Neural cell (in vitro differentiated cells): ENCODE data around the gene SPECC1. TPM values are rescaled to one million over a fixed set of nuclear protein-coding genes. Genes with fewer than 3 reads are reported as not detected.

Experiments used
- H2AFZ ChIP-seq: fragments of 200-600, 300-800 bp; sonication (generic), shearing (Covaris generic); 2 replicates; pipeline ENCODE4 v1.6.0; 2014; ENCODE audit warnings: low read depth, mild to moderate bottlenecking, antibody characterized with exemption, low read length, moderate library complexity
- H3F3A ChIP-seq: fragments of 200-600 bp; shearing (Covaris generic); 2 replicates; pipeline ENCODE4 v1.6.1; 2016; ENCODE audit warnings: mild to moderate bottlenecking, moderate library complexity, mixed read lengths, antibody characterized with exemption, low read length; ENCODE audit not compliant: insufficient read depth, poor library complexity, severe bottlenecking
- H3K27ac ChIP-seq: fragments of 200-600, 300-800 bp; sonication (generic), shearing (Covaris generic); 2 replicates; pipeline ENCODE4 v1.5.1; 2014; ENCODE audit warnings: mild to moderate bottlenecking, low read length, moderate library complexity
- H3K27me3 ChIP-seq: fragments of 300-800, 200-600 bp; sonication (generic), shearing (Covaris generic); 2 replicates; pipeline ENCODE4 v1.6.0; 2014; ENCODE audit warnings: mild to moderate bottlenecking, low read depth, low read length, moderate library complexity; ENCODE audit not compliant: insufficient read depth
- H3K36me3 ChIP-seq: fragments of 300-800, 200-600 bp; sonication (generic), shearing (Covaris generic); 2 replicates; pipeline ENCODE4 v1.5.1; 2014; ENCODE audit warnings: mild to moderate bottlenecking, antibody characterized with exemption, low read length, moderate library complexity; ENCODE audit not compliant: insufficient read depth
- H3K4me2 ChIP-seq: fragments of 300-800, 200-600 bp; sonication (generic), shearing (Covaris generic); 2 replicates; pipeline ENCODE4 v1.6.0; 2014; ENCODE audit warnings: mild to moderate bottlenecking, low read length
- H3K4me3 ChIP-seq: fragments of 300-800, 200-600 bp; sonication (generic), shearing (Covaris generic); 2 replicates; pipeline ENCODE4 v1.5.1; 2014; ENCODE audit warnings: mild to moderate bottlenecking, low read length, moderate library complexity
- H3K79me2 ChIP-seq: fragments of 200-600 bp; shearing (Covaris generic); replicated peaks from 2 replicates; pipeline ENCODE4 v1.6.0; 2014; ENCODE audit warnings: mild to moderate bottlenecking, low read length, moderate library complexity; ENCODE audit not compliant: insufficient read depth
- H3K9ac ChIP-seq: fragments of 300-800, 200-600 bp; sonication (generic), shearing (Covaris generic); 2 replicates; pipeline ENCODE4 v1.6.1; 2016; ENCODE audit warnings: mild to moderate bottlenecking, low read length, mixed read lengths
- H3K9me2 ChIP-seq: fragments of 200-600 bp; shearing (Covaris generic); 2 replicates; pipeline ENCODE4 v1.6.1; 2016; ENCODE audit warnings: mild to moderate bottlenecking, low read length, mixed read lengths; ENCODE audit not compliant: insufficient read depth
- H3K9me3 ChIP-seq: fragments of 200-600, 300-800 bp; sonication (generic), shearing (Covaris generic); 2 replicates; pipeline ENCODE4 v1.6.1; 2016; ENCODE audit warnings: mild to moderate bottlenecking, mixed run types, low read length, moderate library complexity, mixed read lengths
- H4K20me1 ChIP-seq: fragments of 200-600 bp; shearing (Covaris generic); 2 replicates; pipeline ENCODE4 v1.6.1; 2016; ENCODE audit warnings: mild to moderate bottlenecking, mixed run types; ENCODE audit not compliant: insufficient read depth
- CTCF ChIP-seq: fragments of 450-650 bp; IDR thresholded peaks from 2 replicates; pipeline ENCODE4 v1.5.1; 2014; ENCODE audit warnings: antibody characterized with exemption, mild to moderate bottlenecking, moderate library complexity; ENCODE audit not compliant: poor library complexity, severe bottlenecking
- EP300 ChIP-seq: fragments of 450-650 bp; conservative IDR thresholded peaks from 2 replicates; pipeline ENCODE4 v1.6.1; 2014; ENCODE audit warnings: antibody characterized with exemption, mild to moderate bottlenecking, moderate library complexity; ENCODE audit not compliant: poor library complexity, severe bottlenecking
- EZH2 ChIP-seq: fragments of 200-600, 300-800 bp; shearing (Covaris generic), sonication (generic); IDR thresholded peaks from 2 replicates; pipeline ENCODE4 v1.6.1; 2014; ENCODE audit warnings: antibody characterized with exemption, low read length, borderline replicate concordance, mild to moderate bottlenecking; ENCODE audit not compliant: insufficient read depth, poor library complexity, severe bottlenecking
- MXI1 ChIP-seq: fragments of 450-650 bp; conservative IDR thresholded peaks from 2 replicates; pipeline ENCODE4 v1.6.1; 2014; ENCODE audit warnings: antibody characterized with exemption, mild to moderate bottlenecking; ENCODE audit not compliant: poor library complexity, severe bottlenecking
- POLR2AphosphoS5 ChIP-seq: IDR thresholded peaks from 2 replicates; pipeline ENCODE4 v1.6.1; 2012
- RAD21 ChIP-seq: fragments of 450-650 bp; conservative IDR thresholded peaks from 2 replicates; pipeline ENCODE4 v1.6.1; 2014; ENCODE audit warnings: antibody characterized with exemption, mild to moderate bottlenecking, moderate library complexity
- REST ChIP-seq: IDR thresholded peaks from 2 replicates; pipeline ENCODE4 v1.6.1; 2012; ENCODE audit warnings: borderline replicate concordance
- SMC3 ChIP-seq: fragments of 450-650 bp; conservative IDR thresholded peaks from 2 replicates; pipeline ENCODE4 v1.6.1; 2014; ENCODE audit warnings: antibody characterized with exemption, mild to moderate bottlenecking, moderate library complexity; ENCODE audit not compliant: poor library complexity
- TAF1 ChIP-seq: IDR thresholded peaks from 2 replicates; pipeline ENCODE4 v1.6.1; 2012; ENCODE audit warnings: low read depth
- polyA plus RNA-seq: library from polyadenylated mRNA; depleted of rRNA; stranded (reverse); fragments of >200 nt; gene quantifications from 2 replicates; pipeline ENCODE4 v1.2.3, GENCODE V29; 2014

Gene SPECC1
- polyA plus RNA-seq, 1 donor from 2014 or later = 8.6 TPM

DNA sequence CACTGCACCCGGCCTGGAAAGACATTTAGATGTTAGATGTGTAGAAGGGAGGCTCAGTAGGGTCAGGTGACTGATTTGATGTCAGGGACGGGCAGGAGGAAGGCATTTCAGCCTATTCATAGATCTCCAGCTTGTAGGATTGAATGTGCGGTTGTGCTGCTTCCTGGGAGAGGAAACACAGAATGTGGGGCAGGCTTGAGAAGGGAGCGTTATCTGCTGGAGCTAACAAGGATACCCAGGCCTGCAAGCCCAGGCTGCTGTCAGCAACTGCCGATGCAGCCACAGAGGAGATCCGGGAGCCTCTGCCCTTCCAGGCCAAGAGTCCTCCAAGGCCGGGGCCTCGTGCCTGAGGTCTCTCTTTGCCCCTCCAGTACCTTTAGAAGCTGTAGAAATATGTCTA is 205.6 kb downstream of the SPECC1 start:
- Histone ChIP-seq H3K27me3 (no peaks in the 10 kb centered on the region), H4K20me1 (no peaks in the 10 kb centered on the region), H3F3A (no peaks in the 10 kb centered on the region), H3K4me3 (no peak overlapping the region), H3K79me2 (no peaks in the 10 kb centered on the region), H3K4me2 (no peak overlapping the region), H2AFZ (no peak overlapping the region), H3K36me3 (peaks cover 3% of the 10 kb centered on the region), H3K27ac (no peak overlapping the region), H3K9me3 (no peaks in the 10 kb centered on the region), H3K9ac (no peak overlapping the region), H3K9me2 (no peaks in the 10 kb centered on the region)
- TF ChIP-seq RAD21 = no peak
- no peak for TF ChIP-seq EZH2
- no peak for TF ChIP-seq CTCF
- TF ChIP-seq MXI1 = no peak
- no peak for TF ChIP-seq TAF1
- TF ChIP-seq SMC3 = no peak
- TF ChIP-seq REST = no peak
- no peak for TF ChIP-seq EP300
- no peak for TF ChIP-seq POLR2AphosphoS5

DNA sequence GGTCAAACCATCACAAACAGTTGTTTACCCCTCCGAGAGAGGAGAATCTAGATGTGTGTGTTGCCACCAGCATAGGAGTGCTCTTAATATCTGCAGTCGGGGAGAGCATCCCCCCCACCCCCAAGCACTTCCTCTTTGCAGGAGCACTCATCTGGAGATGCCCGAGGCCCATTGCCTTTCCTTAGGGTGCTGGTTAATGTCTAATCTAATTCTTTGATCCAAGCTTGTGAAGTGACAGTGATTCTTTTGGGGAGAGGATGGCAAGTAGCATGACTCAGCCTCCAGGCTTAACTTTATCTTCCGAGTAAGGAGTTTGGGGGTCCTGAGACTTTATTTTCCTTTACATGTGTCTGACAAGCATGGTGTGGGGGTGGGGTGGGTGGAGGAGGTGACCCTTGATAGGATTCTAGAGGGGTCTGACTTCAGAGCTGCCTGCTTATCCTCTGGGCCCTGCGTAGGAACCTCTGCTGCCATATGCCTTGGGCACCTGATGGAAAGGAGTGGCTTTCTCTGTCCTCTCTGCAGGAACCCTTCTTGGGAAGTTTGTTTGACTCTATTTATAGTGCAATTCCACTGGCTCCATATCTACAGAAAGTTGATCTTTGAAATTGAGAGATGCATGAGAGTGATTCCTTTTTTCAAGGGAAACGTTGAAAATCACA is 207.1 kb downstream of the SPECC1 start:
- Histone ChIP-seq H3K9me2 (no peaks in the 10 kb centered on the region), H3K27ac (no peak overlapping the region), H3K4me2 (no peak overlapping the region), H2AFZ (no peak overlapping the region), H3K27me3 (no peaks in the 10 kb centered on the region), H4K20me1 (no peaks in the 10 kb centered on the region), H3K79me2 (peaks cover 5% of the 10 kb centered on the region), H3K36me3 (peaks cover 3% of the 10 kb centered on the region), H3K9ac (no peak overlapping the region), H3K9me3 (no peaks in the 10 kb centered on the region), H3K4me3 (no peak overlapping the region), H3F3A (no peaks in the 10 kb centered on the region)
- TF ChIP-seq MXI1 (no peak), RAD21 (no peak), SMC3 (no peak), EZH2 (no peak), POLR2AphosphoS5 (no peak), CTCF (no peak), TAF1 (no peak), REST (no peak), EP300 (no peak)
